GM18519 (cell line): ENCODE data around the gene UBE2C.
"Not testable (repeated sequence)": the region's sequence is repeated elsewhere in the genome, so short reads cannot be mapped to it uniquely, and the experiment has no call there.

Experiments used
- ATAC-seq: cut with Tn5 transposase; IDR thresholded peaks from one replicate; pipeline ENCODE4 v1.9.1; 2021; ENCODE audit warnings: mild to moderate bottlenecking, moderate library complexity; ENCODE audit not compliant: unreplicated experiment, low FRiP score

The UBE2C gene

DNA sequence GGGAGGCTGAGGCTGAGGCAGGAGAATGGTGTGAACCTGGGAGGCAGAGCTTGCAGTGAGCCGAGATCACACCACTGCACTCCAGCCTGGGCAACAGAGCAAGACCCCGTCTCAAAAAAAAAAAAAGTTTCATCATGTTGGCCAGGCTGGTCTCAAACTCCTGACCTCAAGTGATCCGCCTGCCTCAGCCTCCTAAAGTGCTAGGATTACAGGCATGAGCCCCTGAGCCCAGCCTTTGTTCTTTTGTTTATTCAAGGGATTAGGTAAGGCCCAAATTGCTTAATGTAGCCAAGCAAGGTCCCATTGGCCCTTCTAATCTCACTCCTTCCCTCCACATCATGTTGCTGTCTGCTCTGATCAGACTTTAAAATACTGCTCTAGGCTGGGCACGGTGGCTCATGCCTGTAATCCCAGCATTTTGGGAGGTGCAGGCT, 17.2 kb downstream of the UBE2C start:
- not testable (repeated sequence) for ATAC-seq

DNA sequence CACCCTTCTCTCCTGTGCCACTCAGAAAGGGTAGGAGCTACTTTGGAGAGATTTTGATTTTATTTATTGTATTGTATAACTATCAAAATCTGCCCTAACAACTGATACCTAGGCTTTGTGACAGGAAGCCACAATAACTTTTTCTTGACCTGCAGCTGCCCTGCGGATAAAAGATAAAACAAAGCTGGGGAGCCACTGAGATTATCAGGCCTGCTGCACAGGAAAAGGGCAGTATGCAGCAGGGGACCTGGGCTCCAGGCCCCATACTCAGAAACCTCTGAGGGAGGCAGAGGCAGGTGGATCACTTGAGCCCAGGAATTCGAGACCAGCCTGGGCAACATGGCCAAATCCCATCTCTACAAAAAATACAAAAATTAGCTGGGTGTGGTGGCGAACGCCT, 20.2 kb downstream of the UBE2C start:
- ATAC-seq = no peak

DNA sequence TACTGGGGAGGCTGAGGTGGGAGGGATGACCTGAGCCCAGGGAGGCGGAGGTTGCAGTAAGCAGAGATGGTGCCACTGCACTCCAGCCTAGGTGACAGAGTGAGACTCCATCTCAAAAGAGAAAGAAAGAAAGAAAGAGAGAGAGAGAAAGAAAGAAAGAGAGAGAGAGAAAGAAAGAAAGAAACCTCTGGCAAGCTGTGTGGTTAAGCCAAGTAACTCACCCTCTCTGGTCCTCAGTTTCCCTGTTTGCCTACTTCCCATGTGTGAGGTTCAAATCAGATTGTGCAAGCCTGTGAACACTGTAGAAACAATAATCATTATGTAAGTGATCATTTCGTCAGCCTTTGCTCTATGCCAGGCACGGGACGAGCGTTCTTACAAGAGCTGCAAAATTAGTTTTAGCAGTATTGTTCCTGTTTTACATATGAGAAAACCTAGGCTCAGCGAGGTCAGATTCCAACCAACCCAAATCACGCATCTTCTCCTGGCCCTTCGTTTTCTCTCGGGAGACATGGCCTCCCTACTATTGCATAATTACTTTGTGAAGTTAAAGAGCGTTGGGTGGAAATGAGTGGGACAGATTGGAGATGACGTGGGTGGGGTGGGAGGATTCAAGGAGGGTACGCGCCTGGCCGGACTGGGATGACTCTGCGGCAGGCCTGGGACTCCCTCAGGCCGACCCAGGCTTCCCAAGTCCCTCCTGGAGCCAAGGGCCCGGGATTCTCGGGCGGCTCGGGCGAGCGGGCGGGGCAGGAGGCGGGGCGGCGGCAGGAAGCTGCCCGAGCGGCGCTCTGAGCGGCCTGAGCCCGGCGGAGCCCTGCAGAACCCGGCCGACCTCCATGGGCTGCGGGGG, 20.8 kb downstream of the UBE2C start, which contains the start of gene SNX21:
TSS of gene SNX21 (plus strand) at position 770 of the 853 bp plus-strand sequence. CDS start 121 bp downstream, outside the sequence.
- no peak for ATAC-seq

DNA sequence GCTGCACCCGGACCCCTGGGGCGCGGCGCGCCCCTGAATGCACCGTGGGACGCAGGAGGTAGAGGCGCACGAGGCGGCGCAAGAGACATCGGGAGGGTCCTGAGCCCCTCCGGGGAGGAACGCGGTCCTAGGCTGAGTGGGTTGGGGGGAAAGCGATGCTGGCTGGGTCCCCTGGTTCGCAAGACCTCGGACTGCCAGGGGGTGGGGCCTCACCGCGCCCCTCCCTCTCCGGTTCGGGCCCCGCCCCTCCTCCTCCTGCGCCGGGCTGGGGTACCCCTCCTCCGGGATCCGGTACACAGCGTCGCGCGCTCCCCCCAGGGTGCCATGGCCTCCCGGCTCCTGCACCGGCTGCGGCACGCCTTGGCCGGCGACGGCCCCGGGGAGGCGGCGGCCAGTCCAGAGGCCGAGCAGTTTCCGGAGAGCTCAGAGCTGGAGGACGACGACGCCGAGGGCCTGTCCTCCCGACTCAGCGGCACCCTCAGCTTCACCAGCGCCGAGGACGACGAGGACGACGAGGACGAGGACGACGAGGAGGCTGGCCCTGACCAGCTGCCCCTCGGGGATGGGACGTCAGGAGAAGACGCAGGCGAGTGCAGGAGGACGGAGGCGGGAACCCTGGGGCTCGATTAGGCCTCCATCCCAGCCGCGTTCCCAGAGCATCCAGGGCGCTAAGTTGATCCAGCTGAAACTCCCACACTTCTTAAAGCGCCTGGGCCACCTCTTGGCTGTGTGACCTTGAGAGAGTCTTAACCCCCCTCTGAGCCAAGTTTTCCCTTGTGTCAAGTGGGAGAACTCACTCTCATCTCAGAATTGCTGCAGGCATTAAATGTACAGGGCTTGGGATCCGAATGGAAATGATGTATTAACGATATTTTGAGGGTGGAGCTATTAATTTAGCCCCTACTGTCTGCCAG, 21.7 kb downstream of the UBE2C start:
- no peak for ATAC-seq

DNA sequence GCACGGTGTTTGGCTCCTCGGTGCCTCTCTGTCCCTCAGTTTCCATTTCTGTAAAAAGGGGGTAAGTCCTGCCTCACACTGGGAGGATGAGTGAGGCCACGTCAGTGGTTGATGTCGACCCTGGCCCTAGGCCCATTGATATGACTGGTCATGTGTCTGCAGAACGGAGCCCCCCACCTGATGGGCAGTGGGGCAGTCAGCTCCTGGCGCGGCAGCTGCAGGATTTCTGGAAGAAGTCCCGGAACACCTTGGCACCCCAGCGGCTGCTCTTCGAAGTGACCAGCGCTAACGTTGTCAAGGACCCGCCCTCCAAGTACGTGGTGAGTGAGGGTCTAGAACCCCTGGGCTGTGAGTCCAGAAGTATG, 22.3 kb downstream of the UBE2C start:
- no peak for ATAC-seq

DNA sequence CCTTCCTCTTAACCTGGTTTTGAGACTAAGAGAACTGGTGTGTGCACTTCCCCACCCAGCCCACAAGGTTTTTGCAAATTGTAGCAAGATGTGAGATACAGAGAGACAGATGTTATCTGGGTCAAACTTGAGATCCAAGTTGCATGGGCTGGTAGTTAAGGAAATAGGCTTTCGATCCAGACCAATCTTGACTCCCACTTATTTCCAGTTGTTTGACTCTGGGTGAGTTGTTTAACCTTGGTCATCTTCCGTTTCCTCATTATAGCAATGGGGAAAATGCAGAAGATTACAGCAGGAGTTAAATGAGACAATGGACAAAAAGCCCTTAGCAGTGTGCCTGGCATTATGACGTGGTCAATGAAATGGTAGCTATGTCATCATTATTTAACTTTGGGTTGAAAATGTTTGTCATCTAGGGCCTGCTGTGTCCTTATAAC, 22.9 kb downstream of the UBE2C start:
- no peak for ATAC-seq

DNA sequence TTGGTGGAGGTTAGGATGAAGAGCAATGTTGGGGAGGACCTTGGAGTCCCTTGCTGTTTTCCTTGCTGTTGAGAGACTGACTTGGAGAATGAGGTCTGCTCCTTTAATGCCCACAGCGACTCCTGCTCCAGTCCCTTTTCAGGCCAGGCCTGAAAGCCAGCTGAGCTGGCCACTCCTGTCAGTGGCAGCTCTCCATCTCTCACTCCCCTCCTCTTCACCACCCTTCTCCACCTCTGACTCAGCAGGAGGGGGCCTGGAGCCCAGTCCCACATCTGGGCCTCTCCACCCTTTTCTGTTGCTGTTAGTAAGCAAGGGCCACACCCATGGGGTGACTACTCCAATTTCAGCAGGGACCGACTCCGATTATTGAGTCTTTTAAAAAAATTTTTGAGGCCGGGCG, 23.4 kb downstream of the UBE2C start:
- no peak for ATAC-seq

DNA sequence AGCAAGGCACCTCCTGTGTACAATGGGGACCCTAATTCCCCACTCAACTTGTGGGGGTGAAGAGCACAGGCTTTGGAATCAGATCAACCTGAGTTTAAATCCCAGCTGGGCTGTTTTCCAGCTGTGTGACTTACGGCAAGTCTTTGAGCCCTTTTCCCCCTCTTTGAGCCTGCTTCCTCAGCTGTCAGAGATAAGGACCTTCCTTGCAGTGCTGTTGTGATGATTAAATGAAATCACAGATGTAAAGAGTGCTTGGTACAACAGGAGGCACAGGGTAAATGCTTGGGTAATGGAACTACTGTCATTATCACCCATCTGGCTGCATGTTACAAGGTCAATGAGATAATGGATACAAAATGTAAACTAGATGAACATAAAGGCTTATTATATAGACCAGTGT, 24.4 kb downstream of the UBE2C start:
- ATAC-seq = no peak

DNA sequence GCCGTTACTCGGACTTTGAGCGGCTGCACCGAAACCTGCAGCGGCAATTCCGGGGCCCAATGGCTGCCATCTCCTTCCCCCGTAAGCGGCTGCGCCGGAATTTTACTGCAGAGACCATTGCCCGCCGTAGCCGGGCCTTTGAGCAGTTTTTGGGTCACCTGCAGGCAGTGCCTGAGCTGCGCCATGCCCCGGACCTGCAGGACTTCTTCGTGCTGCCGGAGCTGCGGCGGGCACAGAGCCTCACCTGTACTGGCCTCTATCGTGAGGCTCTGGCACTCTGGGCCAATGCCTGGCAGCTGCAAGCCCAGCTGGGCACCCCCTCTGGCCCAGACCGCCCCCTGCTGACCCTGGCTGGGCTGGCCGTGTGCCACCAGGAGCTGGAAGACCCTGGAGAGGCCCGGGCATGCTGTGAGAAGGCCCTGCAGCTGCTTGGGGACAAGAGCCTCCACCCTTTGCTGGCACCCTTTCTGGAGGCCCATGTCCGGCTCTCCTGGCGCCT, 28.3 kb downstream of the UBE2C start:
- ATAC-seq = no peak

DNA sequence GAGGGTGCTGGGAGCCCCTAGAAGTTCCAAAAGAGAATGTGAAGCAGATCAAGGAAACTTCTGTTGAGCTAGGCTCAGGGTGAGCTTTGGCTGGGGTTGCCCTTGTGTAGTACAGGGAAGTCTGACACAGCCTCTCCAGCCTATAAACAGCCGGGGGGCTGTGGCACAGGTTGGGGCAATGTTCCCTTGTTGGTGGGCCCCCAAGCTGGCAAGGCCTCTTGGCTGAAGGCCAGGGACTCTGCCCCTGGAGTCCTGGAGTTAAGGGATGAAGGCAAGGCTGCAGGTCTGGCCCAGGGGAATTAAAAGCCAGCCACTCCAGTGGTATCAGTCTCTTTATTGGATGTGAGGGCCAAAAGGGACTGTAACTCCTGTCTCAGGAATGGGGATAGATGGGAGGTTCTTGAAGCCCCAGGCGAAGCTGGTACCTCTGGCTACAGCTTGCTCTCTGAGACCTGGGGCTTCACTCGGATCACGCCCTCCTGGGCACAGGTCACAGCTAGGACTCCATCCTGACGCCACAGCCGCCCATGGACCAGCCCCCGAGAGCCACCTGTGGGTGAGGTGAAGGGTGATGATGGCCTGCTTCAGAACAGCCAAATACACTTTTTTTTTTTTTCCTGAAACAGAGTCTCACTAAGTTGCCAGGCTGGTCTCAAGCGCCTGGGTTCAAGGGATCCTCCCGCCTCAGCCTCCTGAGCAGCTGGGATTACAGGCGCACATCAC, 29.1 kb downstream of the UBE2C start:
- no peak for ATAC-seq

DNA sequence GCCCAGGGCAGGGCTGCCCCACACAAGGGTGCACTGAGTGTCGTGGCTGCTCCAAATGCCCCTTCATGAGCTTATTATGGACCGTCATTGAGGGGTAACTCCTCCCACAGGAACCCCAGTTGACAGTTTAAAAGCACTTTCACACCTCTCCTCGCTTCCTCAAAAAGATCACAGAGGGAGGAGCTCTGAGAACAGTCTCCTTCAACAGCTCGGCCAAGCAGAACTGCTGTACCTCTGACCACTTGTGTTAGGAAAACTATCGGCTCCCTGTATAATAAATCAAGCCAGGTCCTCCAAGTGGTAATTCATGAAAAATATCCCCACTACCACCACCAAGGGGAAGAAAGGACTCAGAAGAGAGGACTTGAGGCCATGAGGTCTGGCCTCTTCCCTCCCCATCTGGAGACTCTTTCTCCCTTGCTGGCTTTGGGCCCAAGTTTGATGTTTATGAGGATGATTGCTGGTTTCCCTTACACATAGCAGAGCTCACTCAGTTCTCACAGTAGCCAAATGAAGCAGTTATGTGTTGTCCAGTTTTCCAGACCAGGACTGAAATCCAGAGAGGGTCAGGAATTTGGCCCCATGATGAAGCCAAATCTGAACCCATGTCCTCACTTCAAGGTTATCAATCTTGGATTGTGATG, 29.8 kb downstream of the UBE2C start:
- no peak for ATAC-seq

DNA sequence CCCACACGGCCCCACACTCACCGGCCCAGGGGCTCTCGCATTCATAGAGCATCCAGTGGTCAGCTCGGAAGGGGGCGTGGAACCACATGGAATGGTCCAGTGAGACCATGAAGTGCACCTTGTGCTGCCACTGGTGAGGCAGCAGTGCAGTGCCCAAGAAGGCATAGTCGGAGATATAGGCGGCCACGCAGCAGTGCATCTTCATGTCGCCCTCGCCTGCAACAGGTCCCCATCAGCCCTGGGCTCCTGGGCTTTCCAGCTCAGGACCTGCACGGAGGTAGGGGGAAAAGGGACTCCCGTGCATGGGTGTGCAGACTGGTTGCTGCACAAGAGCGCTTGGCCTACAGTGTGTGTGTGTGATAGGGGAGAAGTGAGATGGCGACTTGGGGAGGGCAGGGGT, 31.1 kb downstream of the UBE2C start:
- ATAC-seq = no peak

DNA sequence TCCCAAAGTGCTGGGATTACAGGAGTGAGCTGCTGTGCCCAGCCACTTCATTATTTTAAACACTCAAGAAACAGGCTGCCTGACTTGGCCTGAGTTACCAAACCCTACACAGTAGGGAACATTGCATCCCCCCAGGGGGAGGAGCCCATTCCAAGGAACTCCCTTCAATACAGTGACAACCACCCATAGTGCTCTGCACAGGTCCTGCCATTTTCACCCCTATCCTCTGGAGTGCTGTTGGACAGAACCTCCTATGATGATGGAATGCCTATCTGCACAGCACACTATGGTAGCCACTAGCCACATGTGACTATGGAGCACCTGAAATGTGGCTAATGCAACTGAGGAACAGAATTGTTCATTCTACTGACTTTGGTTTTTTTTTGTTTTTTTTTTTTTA, 33.0 kb downstream of the UBE2C start:
- no peak for ATAC-seq

DNA sequence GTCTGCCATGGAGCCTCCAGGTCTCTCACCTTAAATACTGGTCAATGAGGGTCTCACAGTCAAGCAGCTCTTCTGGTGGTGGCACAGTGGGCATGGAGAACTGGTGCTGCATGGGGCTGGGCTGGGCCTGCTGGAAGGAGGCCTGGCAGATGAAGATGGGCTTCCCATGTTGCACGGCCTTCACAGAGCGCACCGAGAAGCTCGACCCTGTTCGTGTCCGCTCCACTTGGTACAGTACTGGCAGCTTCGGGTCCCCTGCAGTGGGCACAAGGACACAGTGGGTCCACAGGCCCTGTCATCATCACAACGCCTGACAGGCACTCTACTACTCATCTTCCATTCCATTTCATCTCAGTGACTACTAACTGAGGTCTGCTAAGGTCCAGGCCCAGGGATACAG, 36.0 kb downstream of the UBE2C start:
- ATAC-seq = no peak

DNA sequence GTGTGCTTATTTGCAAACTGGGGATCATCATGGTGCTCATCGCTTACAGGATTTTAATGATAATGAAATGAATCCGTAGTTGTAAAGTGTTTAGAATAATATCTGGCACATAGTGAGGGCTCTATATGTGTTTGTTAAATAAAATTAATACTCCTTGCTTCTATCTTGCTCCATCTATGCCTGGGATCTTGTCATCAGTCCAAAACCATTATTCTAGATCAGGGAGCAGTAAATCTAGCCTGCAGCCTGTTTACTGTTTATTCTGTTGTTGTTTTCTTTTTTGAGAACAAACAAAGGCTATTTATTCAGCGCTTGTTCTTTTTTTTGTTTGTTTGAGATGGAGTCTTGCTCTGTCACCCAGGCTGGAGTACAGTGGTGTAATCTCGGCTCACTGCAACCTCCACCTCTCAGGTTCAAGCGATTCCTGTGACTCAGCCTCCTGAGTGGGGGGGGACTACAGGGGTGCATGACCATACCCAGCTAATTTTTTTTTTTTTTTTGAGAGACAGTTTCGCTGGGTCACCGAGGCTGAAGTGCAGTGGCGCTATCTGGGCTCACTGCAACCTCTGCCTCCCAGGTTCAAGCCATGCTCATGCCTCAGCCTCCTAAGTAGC, 36.6 kb downstream of the UBE2C start:
- ATAC-seq = no peak

DNA sequence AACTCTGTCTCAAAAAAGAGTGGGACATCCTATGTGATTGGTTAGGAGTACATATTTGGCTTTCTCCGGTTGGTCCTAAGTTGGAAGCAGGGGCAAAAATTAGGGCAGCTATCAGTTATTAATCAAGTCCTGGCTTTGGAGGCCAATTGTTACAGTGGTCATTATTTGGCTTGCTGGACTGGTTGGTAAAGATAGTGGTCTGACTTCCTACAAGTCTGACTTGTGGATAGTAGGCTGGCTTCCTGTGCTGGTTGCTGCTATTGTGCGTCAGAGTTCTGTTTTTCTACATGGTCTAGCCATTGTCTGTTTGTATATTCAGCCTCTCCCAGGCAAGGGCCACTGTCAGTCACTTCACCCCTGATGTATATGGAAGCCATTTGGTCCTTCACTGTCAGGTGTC, 37.8 kb downstream of the UBE2C start:
- ATAC-seq = no peak

DNA sequence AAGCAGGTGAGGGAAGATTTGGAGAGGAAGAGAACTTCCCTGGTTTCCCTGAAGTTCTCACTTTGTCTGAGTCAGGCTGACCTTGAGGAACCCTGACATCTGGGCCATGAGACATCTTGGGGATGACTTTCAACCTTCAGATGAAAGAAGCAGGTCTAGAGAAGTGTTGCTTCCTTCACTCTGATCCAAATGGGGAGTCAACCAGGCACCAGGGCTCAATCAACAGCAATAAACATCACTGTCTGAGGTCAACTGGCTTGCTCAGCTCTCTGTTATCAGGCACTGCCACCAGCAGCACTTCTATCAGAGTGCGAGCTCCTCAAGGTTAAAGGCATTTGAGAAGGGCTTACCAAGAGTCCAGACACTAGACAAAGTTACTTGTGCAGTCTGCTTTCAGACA, 38.5 kb downstream of the UBE2C start:
- no peak for ATAC-seq

DNA sequence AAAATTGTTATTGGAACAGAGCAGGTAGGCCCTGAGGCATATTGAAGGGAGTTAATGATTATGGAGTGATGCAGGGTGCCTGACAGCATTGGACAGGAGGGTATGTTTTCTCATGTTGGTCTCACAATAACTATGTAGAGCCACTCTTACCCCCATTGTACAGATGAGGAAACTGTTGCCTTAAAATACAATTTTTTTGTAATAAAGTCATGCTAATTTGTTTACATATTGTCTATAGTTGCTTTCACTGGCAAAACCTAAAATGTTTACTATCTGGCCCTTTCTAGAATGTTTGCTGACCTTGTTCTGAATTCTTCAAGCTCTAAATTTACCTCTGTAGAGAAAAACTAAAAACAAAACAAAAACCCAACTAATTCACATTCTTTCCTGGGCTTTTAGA, 39.1 kb downstream of the UBE2C start:
- ATAC-seq = no peak

DNA sequence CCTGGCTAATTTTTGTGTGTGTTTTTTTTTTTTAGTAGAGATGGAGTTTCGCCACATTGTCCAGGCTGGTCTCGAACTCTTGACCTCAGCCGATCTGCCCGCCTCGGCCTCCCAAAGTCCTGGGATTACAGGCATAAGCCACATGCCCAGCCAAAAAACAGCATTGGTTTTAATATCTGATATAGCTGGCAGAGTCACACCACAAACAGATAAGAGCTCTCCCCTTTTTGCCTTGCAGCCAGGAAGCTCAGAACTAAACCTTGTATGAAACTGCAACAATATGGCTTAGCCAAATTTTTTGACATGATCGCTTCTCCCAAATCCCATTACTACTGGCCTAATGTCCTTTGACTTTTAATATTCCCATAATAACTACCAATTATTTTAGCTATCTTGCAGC, 39.9 kb downstream of the UBE2C start:
- no peak for ATAC-seq

DNA sequence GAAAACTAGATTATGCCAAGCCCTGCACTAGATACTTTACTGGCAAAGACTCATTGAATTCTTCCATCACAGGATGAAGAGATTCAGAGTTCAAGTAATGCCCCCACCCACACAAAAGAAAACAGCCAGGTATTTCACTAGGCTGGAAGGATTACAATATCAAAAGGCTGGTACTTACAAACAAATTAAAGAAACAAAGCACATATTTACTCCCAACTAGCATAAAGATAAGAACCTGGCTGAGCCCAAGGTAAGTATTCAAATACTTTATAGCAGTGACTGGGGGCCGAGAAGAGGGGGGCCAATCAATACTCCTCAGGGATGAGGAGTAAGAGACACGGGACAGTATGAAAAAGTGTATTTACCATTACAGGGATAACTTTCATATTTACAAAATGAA, 41.0 kb downstream of the UBE2C start:
- ATAC-seq = no peak
